BLaER1 treated with 17β-estradiol and CSF1 and Interleukin-3, amounts not matched to agents 10 nM and 100 nM (cell line): ENCODE measurements around the gene RAP2A.

ENCODE experiments used
- H3K27ac ChIP-seq, 11 experiments: shearing (Covaris generic); formaldehyde crosslinking; 2 replicates each; pipeline ENCODE4 v1.8.1; 2022
- H3K27me3 ChIP-seq, 11 experiments: shearing (Covaris generic); formaldehyde crosslinking; 2 replicates each; pipeline ENCODE4 v1.8.1; 2022
- H3K36me3 ChIP-seq, 11 experiments: shearing (Covaris generic); formaldehyde crosslinking; 2 replicates each; pipeline ENCODE4 v1.8.1; 2022
- H3K4me1 ChIP-seq, 10 experiments: shearing (Covaris generic); formaldehyde crosslinking; 2 replicates each; pipeline ENCODE4 v1.8.1; 2022
- H3K4me2 ChIP-seq, 11 experiments: shearing (Covaris generic); formaldehyde crosslinking; 2 replicates each; pipeline ENCODE4 v1.8.1; 2022
- H3K4me3 ChIP-seq, 10 experiments: shearing (Covaris generic); formaldehyde crosslinking; 2 replicates each; pipeline ENCODE4 v1.8.1; 2022
- H3K9ac ChIP-seq, 11 experiments: shearing (Covaris generic); formaldehyde crosslinking; 2 replicates each; pipeline ENCODE4 v1.8.1; 2022
- H3K9me3 ChIP-seq, 11 experiments: shearing (Covaris generic); formaldehyde crosslinking; replicated peaks in 1 of 11; 2 replicates each; pipeline ENCODE4 v1.8.1; 2022
- H4K20me1 ChIP-seq, 11 experiments: shearing (Covaris generic); formaldehyde crosslinking; 2 replicates each; pipeline ENCODE4 v1.8.1; 2022
- Cebpa-rat ChIP-seq, 11 experiments: shearing (Covaris generic); IDR thresholded peaks; 2 replicates each; pipeline ENCODE4 v1.8.1; 2022

RAP2A gene

GRCh38 chr13:97433727-97434396 lies at the start of gene RAP2A:
TSS of gene RAP2A (plus strand) at chr13:97434169. CDS start at chr13:97434471, 302 bp downstream.
- H3K4me1 ChIP-seq: peaks cover 16 to 44% (median 29%) of the 10 kb centered on the region in 10 experiments
- peaks cover 0 to 20% (median 8%) of the 10 kb centered on the region in 11 experiments; a peak in 9 of 22 replicates for H3K9me3 ChIP-seq
- H3K4me2 ChIP-seq: peak within 1 kb of the TSS; percentile 83 to 98 (median 92)
- peak within 1 kb of the TSS; percentile 72 to 89 (median 83) for H3K4me3 ChIP-seq
- peaks cover 6 to 26% (median 13%) of the 10 kb centered on the region in 11 experiments; a peak in 18 of 22 replicates for H3K36me3 ChIP-seq
- no peaks in the 10 kb centered on the region for H3K27me3 ChIP-seq
- peaks cover 0 to 36% (median 21%) of the 10 kb centered on the region in 11 experiments; a peak in 14 of 22 replicates for H4K20me1 ChIP-seq
- H3K27ac ChIP-seq: peak within 1 kb of the TSS; percentile 84 to 99 (median 95)
- H3K9ac ChIP-seq: peak within 1 kb of the TSS; percentile 85 to 98 (median 92)
- no peak for TF ChIP-seq Cebpa-rat (IDR thresholded peaks at IDR 0.05)

- H3K4me1 ChIP-seq: peaks cover 32 to 91% (median 60%) of the 10 kb centered on the region in 10 experiments
- H3K9me3 ChIP-seq: peaks cover 0 to 6% (median 0%) of the 10 kb centered on the region in 11 experiments; a peak in 1 of 22 replicates
- no peak overlapping the region for H3K4me3 ChIP-seq
- H3K36me3 ChIP-seq: peaks cover 0 to 25% (median 10%) of the 10 kb centered on the region in 11 experiments; a peak in 11 of 22 replicates
- peak overlapping the region in 5 of 11 experiments; percentile 41 to 87 (median 69); a peak in 10 of 22 replicates for H3K9ac ChIP-seq
- no peaks in the 10 kb centered on the region for H4K20me1 ChIP-seq
- H3K27me3 ChIP-seq: no peaks in the 10 kb centered on the region
- peak overlapping the region in 7 of 11 experiments; percentile 23 to 95 (median 89); a peak in 14 of 22 replicates for H3K4me2 ChIP-seq
- no peak for TF ChIP-seq Cebpa-rat (IDR thresholded peaks at IDR 0.05)
- H3K27ac ChIP-seq: peak overlapping the region in 8 of 11 experiments; percentile 94 to 99 (median 96); a peak in 17 of 22 replicates
Observed at GRCh38 chr13:97384371-97384770, 49.6 kb upstream of the RAP2A start.

- Histone ChIP-seq H3K27me3 (no peaks in the 10 kb centered on the region), H3K4me1 (peaks cover 32 to 91% (median 60%) of the 10 kb centered on the region in 10 experiments), H3K9ac (peak overlapping the region in 5 of 11 experiments; percentile 41 to 87 (median 69); a peak in 8 of 22 replicates), H4K20me1 (no peaks in the 10 kb centered on the region), H3K36me3 (peaks cover 0 to 25% (median 10%) of the 10 kb centered on the region in 11 experiments; a peak in 11 of 22 replicates), H3K27ac (peak overlapping the region in 8 of 11 experiments; percentile 94 to 99 (median 96); a peak in 16 of 22 replicates), H3K4me2 (peak overlapping the region in 7 of 11 experiments; percentile 23 to 95 (median 89); a peak in 13 of 22 replicates), H3K9me3 (peaks cover 0 to 6% (median 0%) of the 10 kb centered on the region in 11 experiments; a peak in 1 of 22 replicates), H3K4me3 (peak overlapping the region in 1 of 10 experiments; percentile 17; a peak in 1 of 20 replicates)
- no peak for TF ChIP-seq Cebpa-rat (IDR thresholded peaks at IDR 0.05)
Observed at GRCh38 chr13:97385146-97385545, 48.8 kb upstream of the RAP2A start.

GRCh38 chr13:97385854-97386253 lies 48.1 kb upstream of the RAP2A start:
- Histone ChIP-seq H3K27me3 (no peaks in the 10 kb centered on the region), H3K4me1 (peaks cover 32 to 91% (median 58%) of the 10 kb centered on the region in 10 experiments), H3K4me2 (peak overlapping the region; percentile 72 to 95 (median 85)), H3K9ac (peak overlapping the region in 9 of 11 experiments; percentile 76 to 91 (median 86); a peak in 15 of 22 replicates), H3K4me3 (peak overlapping the region in 3 of 10 experiments; percentile 25 to 54 (median 39); a peak in 4 of 20 replicates), H3K9me3 (peaks cover 0 to 6% (median 0%) of the 10 kb centered on the region in 11 experiments; a peak in 1 of 22 replicates), H4K20me1 (no peaks in the 10 kb centered on the region), H3K27ac (peak overlapping the region; percentile 73 to 99 (median 95); a peak in 21 of 22 replicates), H3K36me3 (peaks cover 0 to 25% (median 10%) of the 10 kb centered on the region in 11 experiments; a peak in 11 of 22 replicates)
- TF ChIP-seq Cebpa-rat (IDR thresholded peaks at IDR 0.05): no peak

GRCh38 chr13:97386801-97387484 lies 47.0 kb upstream of the RAP2A start:
- peak overlapping the region; percentile 73 to 99 (median 95) for H3K27ac ChIP-seq
- H3K4me3 ChIP-seq: peak overlapping the region in 8 of 10 experiments; percentile 7 to 54 (median 32); a peak in 10 of 20 replicates
- H3K27me3 ChIP-seq: no peaks in the 10 kb centered on the region
- peaks cover 0 to 30% (median 17%) of the 10 kb centered on the region in 11 experiments; a peak in 15 of 22 replicates for H3K36me3 ChIP-seq
- peaks cover 32 to 95% (median 61%) of the 10 kb centered on the region in 10 experiments for H3K4me1 ChIP-seq
- TF ChIP-seq Cebpa-rat (IDR thresholded peaks at IDR 0.05): peak in 10 of 11 experiments; percentile 39 to 94 (median 80); a peak in 14 of 22 replicates
- no peaks in the 10 kb centered on the region for H4K20me1 ChIP-seq
- peak overlapping the region; percentile 41 to 91 (median 85); a peak in 20 of 22 replicates for H3K9ac ChIP-seq
- peaks cover 0 to 6% (median 0%) of the 10 kb centered on the region in 11 experiments; a peak in 1 of 22 replicates for H3K9me3 ChIP-seq
- peak overlapping the region; percentile 72 to 95 (median 85) for H3K4me2 ChIP-seq

- Histone ChIP-seq H3K9me3 (peaks cover 0 to 4% (median 0%) of the 10 kb centered on the region in 11 experiments; a peak in 1 of 22 replicates), H3K36me3 (peaks cover 0 to 27% (median 13%) of the 10 kb centered on the region in 11 experiments; a peak in 15 of 22 replicates), H3K27ac (peak overlapping the region; percentile 73 to 99 (median 95)), H3K27me3 (no peaks in the 10 kb centered on the region), H4K20me1 (no peaks in the 10 kb centered on the region), H3K4me2 (peak overlapping the region; percentile 72 to 95 (median 85)), H3K4me3 (peak overlapping the region in 7 of 10 experiments; percentile 7 to 54 (median 38); a peak in 9 of 20 replicates), H3K9ac (peak overlapping the region; percentile 40 to 91 (median 85); a peak in 20 of 22 replicates), H3K4me1 (peaks cover 32 to 92% (median 61%) of the 10 kb centered on the region in 10 experiments)
- TF ChIP-seq Cebpa-rat (IDR thresholded peaks at IDR 0.05): peak in 9 of 11 experiments; percentile 6 to 89 (median 65); a peak in 14 of 22 replicates
Observed at GRCh38 chr13:97387485-97387839, 46.5 kb upstream of the RAP2A start.

- Histone ChIP-seq H3K4me3 (peak overlapping the region in 4 of 10 experiments; percentile 38 to 54 (median 40); a peak in 5 of 20 replicates), H3K9me3 (no peaks in the 10 kb centered on the region), H4K20me1 (no peaks in the 10 kb centered on the region), H3K27me3 (no peaks in the 10 kb centered on the region), H3K4me2 (peak overlapping the region; percentile 72 to 95 (median 85)), H3K27ac (peak overlapping the region; percentile 73 to 99 (median 95)), H3K4me1 (peaks cover 32 to 87% (median 61%) of the 10 kb centered on the region in 10 experiments), H3K9ac (peak overlapping the region; percentile 27 to 91 (median 85); a peak in 20 of 22 replicates), H3K36me3 (peaks cover 0 to 22% (median 11%) of the 10 kb centered on the region in 11 experiments; a peak in 12 of 22 replicates)
- no peak; a peak in 1 of 22 replicates for TF ChIP-seq Cebpa-rat (IDR thresholded peaks at IDR 0.05)
Observed at GRCh38 chr13:97387890-97388289, 46.1 kb upstream of the RAP2A start.

GRCh38 chr13:97388373-97388772 lies 45.6 kb upstream of the RAP2A start:
- H3K4me1 ChIP-seq: peaks cover 32 to 83% (median 61%) of the 10 kb centered on the region in 10 experiments
- H3K36me3 ChIP-seq: peaks cover 0 to 21% (median 10%) of the 10 kb centered on the region in 11 experiments; a peak in 10 of 22 replicates
- H3K4me2 ChIP-seq: peak overlapping the region; percentile 52 to 95 (median 85)
- H3K9ac ChIP-seq: peak overlapping the region; percentile 51 to 91 (median 85); a peak in 20 of 22 replicates
- no peaks in the 10 kb centered on the region for H3K9me3 ChIP-seq
- no peaks in the 10 kb centered on the region for H3K27me3 ChIP-seq
- no peaks in the 10 kb centered on the region for H4K20me1 ChIP-seq
- H3K27ac ChIP-seq: peak overlapping the region; percentile 73 to 99 (median 95); a peak in 21 of 22 replicates
- TF ChIP-seq Cebpa-rat (IDR thresholded peaks at IDR 0.05): no peak
- no peak overlapping the region; a peak in 1 of 20 replicates for H3K4me3 ChIP-seq
